ENCODE results near the gene FBXL7.

FBXL7 gene

DNA sequence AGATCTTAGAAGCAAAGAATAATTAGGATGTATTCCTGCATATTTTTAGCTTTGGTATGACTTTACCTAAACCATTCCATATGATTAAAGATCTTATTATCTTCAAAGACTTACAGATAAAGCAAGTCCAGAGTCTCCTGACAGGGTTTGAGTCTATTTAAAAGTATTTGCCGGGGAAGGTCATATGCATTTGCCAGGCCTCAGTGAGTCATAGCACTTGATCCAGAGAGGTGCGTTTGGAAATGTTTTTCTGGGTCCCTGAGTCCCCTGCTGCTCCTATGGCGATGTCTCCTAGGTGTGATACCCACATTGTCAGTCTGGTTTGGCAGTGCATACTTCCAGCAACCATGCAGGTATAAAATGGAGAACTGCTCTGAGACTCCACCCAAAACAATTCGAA lies 217.0 kb downstream of the FBXL7 start:
- H3K36me3 ChIP-seq (ENCODE audit: insufficient read depth, low read length) = no peaks in the 10 kb centered on the region
- H3K4me2 ChIP-seq (ENCODE audit: insufficient read depth, low read length) = no peak overlapping the region
- no peaks in the 10 kb centered on the region for H3K79me2 ChIP-seq (ENCODE audit: insufficient read depth, low read length)
- ATAC-seq (ENCODE audit: insufficient read depth, low read depth) (no peak), DNase-seq (no peak)
- no peak overlapping the region for H2AFZ ChIP-seq (ENCODE audit: low read depth, low read length)
- TF ChIP-seq, protein P1, sequence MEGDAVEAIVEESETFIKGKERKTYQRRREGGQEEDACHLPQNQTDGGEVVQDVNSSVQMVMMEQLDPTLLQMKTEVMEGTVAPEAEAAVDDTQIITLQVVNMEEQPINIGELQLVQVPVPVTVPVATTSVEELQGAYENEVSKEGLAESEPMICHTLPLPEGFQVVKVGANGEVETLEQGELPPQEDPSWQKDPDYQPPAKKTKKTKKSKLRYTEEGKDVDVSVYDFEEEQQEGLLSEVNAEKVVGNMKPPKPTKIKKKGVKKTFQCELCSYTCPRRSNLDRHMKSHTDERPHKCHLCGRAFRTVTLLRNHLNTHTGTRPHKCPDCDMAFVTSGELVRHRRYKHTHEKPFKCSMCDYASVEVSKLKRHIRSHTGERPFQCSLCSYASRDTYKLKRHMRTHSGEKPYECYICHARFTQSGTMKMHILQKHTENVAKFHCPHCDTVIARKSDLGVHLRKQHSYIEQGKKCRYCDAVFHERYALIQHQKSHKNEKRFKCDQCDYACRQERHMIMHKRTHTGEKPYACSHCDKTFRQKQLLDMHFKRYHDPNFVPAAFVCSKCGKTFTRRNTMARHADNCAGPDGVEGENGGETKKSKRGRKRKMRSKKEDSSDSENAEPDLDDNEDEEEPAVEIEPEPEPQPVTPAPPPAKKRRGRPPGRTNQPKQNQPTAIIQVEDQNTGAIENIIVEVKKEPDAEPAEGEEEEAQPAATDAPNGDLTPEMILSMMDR (IDR thresholded peaks at IDR 0.05; ENCODE audit: borderline replicate concordance, extremely low read depth, low read length, poor library complexity, severe bottlenecking) = no peak
- no peak for TF ChIP-seq EZH2 (IDR thresholded peaks at IDR 0.05; ENCODE audit: borderline replicate concordance, low read depth, low read length, severe bottlenecking)
- H3K9ac ChIP-seq (ENCODE audit: low read depth, low read length) = no peak overlapping the region
- no peaks in the 10 kb centered on the region for H3K27me3 ChIP-seq (ENCODE audit: insufficient read depth, low read length, poor library complexity)
- H3K9me3 ChIP-seq (ENCODE audit: insufficient read depth, low read length, severe bottlenecking) = no peaks in the 10 kb centered on the region
- H3K27ac ChIP-seq (ENCODE audit: low read length) = no peak overlapping the region
- H4K20me1 ChIP-seq (ENCODE audit: insufficient read depth, low read length) = no peaks in the 10 kb centered on the region
- no peaks in the 10 kb centered on the region for H3K4me1 ChIP-seq (ENCODE audit: insufficient read depth, low read length)
- H3K4me3 ChIP-seq (ENCODE audit: low read depth in 1 of 2, low read length in 2 of 2) = no peak overlapping the region

DNA sequence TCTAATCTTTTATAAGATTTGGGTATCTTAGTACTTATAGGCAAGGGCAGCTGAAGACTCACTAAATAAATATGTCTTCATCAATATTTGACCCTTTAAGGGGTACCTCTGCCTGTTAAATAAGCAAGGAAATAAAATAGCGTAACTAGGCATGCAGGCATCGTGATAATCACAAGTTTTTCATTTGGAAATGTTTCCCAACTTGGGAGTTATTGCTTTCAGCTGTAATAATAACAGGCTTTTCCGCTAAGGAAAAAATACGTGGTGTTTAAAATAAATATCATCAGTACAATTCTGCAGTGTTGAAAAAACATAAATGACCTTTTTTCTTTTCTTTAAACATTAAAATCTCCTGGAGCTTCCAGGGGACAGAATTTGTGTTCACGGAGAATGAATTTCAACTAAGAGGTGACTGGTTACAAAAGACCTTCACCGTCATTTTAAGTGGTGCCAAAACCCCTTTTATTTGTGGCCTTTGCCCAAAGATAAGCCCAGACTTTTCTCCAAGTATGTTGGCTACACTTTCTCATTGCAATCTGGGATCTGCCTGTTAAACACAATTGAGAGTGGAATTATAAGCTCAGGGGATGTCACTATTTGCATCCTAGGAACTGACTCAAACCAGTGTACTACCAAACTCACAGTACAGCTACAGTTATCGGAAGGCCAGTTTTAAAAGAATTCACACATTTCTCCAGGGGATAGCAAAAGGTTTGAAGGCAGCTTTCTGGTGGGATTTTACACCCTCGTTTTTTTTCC lies 218.6 kb downstream of the FBXL7 start:
- TF ChIP-seq EZH2 (IDR thresholded peaks at IDR 0.05; ENCODE audit: borderline replicate concordance, low read depth, low read length, severe bottlenecking) = no peak
- TF ChIP-seq, protein P1 (IDR thresholded peaks at IDR 0.05; ENCODE audit: borderline replicate concordance, extremely low read depth, low read length, poor library complexity, severe bottlenecking) = no peak
- ATAC-seq (ENCODE audit: insufficient read depth, low read depth) (no peak), DNase-seq (no peak)
- Histone ChIP-seq H3K4me1 (ENCODE audit: insufficient read depth, low read length) (no peaks in the 10 kb centered on the region), H3K9me3 (ENCODE audit: insufficient read depth, low read length, severe bottlenecking) (no peaks in the 10 kb centered on the region), H3K27ac (ENCODE audit: low read length) (no peak overlapping the region), H3K36me3 (ENCODE audit: insufficient read depth, low read length) (no peaks in the 10 kb centered on the region), H3K27me3 (ENCODE audit: insufficient read depth, low read length, poor library complexity) (no peaks in the 10 kb centered on the region), H3K4me2 (ENCODE audit: insufficient read depth, low read length) (no peak overlapping the region), H4K20me1 (ENCODE audit: insufficient read depth, low read length) (no peaks in the 10 kb centered on the region), H3K9ac (ENCODE audit: low read depth, low read length) (no peak overlapping the region), H3K79me2 (ENCODE audit: insufficient read depth, low read length) (no peaks in the 10 kb centered on the region), H2AFZ (ENCODE audit: low read depth, low read length) (no peak overlapping the region), H3K4me3 (ENCODE audit: low read depth in 1 of 2, low read length in 2 of 2) (no peak overlapping the region)

DNA sequence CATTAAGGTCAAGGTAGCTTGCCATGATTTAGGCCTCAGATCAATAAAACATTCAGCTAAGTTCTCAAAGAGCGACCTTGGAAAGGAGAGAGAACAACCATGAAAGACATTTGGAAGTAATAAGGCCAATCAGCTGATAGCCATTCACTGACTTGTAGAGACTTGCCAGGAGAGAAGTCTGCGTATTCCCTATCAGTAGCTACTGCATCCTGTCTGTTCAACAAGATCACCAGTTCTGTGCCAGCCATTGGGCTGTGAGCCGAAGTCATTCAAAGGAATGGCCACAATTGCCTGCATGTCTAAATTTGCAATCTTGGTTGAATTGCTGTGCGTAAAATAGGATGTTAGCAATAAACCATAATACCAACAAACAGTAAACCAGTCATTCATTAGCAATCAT lies 219.8 kb downstream of the FBXL7 start:
- TF ChIP-seq EZH2 (IDR thresholded peaks at IDR 0.05; ENCODE audit: borderline replicate concordance, low read depth, low read length, severe bottlenecking) = no peak
- Histone ChIP-seq H3K4me2 (ENCODE audit: insufficient read depth, low read length) (no peak overlapping the region), H3K4me3 (ENCODE audit: low read depth in 1 of 2, low read length in 2 of 2) (no peak overlapping the region), H3K27ac (ENCODE audit: low read length) (no peak overlapping the region), H2AFZ (ENCODE audit: low read depth, low read length) (no peak overlapping the region), H3K79me2 (ENCODE audit: insufficient read depth, low read length) (no peaks in the 10 kb centered on the region), H3K4me1 (ENCODE audit: insufficient read depth, low read length) (no peaks in the 10 kb centered on the region), H3K36me3 (ENCODE audit: insufficient read depth, low read length) (no peaks in the 10 kb centered on the region), H3K9ac (ENCODE audit: low read depth, low read length) (no peak overlapping the region), H3K9me3 (ENCODE audit: insufficient read depth, low read length, severe bottlenecking) (peaks cover 2% of the 10 kb centered on the region), H3K27me3 (ENCODE audit: insufficient read depth, low read length, poor library complexity) (no peaks in the 10 kb centered on the region), H4K20me1 (ENCODE audit: insufficient read depth, low read length) (no peaks in the 10 kb centered on the region)
- ATAC-seq (ENCODE audit: insufficient read depth, low read depth) = no peak
- DNase-seq = no peak

DNA sequence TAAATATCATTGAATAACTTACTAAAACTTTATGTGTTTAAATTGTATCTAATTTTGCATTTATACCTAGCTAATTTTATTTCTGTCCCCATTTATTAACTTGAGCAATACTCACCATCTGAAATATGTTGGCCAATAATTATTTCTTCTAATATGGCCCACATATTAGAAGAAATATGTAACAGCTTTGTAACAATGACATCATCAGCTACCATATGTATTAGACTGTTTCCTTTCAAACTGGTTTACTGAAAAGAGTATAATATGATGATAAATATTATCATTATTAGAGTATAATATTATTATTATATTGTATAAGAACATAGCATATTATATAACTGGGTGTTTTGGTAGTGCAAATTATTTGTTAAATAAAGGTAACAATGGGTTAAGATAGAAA lies 220.5 kb downstream of the FBXL7 start:
- H3K27ac ChIP-seq (ENCODE audit: low read length) = no peak overlapping the region
- TF ChIP-seq, protein P1 (IDR thresholded peaks at IDR 0.05; ENCODE audit: borderline replicate concordance, extremely low read depth, low read length, poor library complexity, severe bottlenecking) = no peak
- no peak for TF ChIP-seq EZH2 (IDR thresholded peaks at IDR 0.05; ENCODE audit: borderline replicate concordance, low read depth, low read length, severe bottlenecking)
- no peak for DNase-seq
- H4K20me1 ChIP-seq (ENCODE audit: insufficient read depth, low read length) = no peaks in the 10 kb centered on the region
- H3K36me3 ChIP-seq (ENCODE audit: insufficient read depth, low read length) = no peaks in the 10 kb centered on the region
- H3K79me2 ChIP-seq (ENCODE audit: insufficient read depth, low read length) = no peaks in the 10 kb centered on the region; the same call in 1 of the 2 replicates
- H3K4me2 ChIP-seq (ENCODE audit: insufficient read depth, low read length) = no peak overlapping the region
- H3K4me3 ChIP-seq (ENCODE audit: low read depth in 1 of 2, low read length in 2 of 2) = no peak overlapping the region
- H3K9ac ChIP-seq (ENCODE audit: low read depth, low read length) = no peak overlapping the region
- no peak overlapping the region for H2AFZ ChIP-seq (ENCODE audit: low read depth, low read length)
- ATAC-seq (ENCODE audit: insufficient read depth, low read depth) = no peak
- no peaks in the 10 kb centered on the region for H3K27me3 ChIP-seq (ENCODE audit: insufficient read depth, low read length, poor library complexity)
- peaks cover 7% of the 10 kb centered on the region for H3K9me3 ChIP-seq (ENCODE audit: insufficient read depth, low read length, severe bottlenecking)
- H3K4me1 ChIP-seq (ENCODE audit: insufficient read depth, low read length) = no peaks in the 10 kb centered on the region

Measured in DND-41 (cell line).